VCaP (cell line): ENCODE measurements around the gene TASOR.
"Not testable (repeated sequence)": the region's sequence is repeated elsewhere in the genome, so short reads cannot be mapped to it uniquely, and the experiment has no call there.

Experiments
- H3K27ac ChIP-seq: fragments of 450-650 bp; 2 replicates; pipeline ENCODE4 v1.5.1; 2017
- TF ChIP-seq, protein P1 (sequence below): fragments of 450-650 bp; conservative IDR thresholded peaks from 2 replicates; pipeline ENCODE4 v1.5.1; 2017; ENCODE audit warnings: mild to moderate bottlenecking, moderate library complexity

The TASOR gene

DNA sequence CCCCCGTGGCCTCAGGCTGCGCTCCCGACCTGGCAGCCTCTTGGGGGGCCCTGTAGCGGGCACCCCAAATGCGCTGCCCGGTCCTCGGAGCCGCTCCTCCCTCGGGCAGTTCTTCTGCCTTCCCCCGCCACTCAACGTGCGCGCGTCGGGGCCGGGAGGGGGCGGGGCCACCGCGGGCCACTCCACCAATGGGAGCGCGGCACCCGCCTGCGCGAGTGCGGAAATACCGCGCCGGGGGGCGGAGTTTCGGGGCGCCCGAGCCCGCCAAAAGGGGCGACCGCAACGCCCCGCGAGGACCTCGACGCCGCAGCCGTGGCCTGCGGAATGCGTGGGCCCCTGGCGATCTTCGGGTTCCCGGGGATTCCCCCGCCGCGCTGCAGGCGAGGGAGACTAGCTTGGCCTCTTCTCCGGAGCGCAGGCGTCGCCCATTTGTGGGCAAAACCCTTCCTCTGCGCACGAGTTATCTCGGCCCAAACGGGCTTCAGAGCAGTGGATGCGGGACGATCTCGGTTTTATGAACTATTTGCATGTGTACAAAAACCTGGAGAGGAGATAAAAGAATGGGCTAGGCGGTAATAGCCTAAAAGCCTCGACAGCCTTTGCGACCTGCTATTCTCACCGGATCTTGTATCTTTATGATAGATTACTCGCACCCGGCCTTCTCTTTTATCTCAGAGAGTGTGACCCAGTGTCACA lies at the start of gene TASOR:
TASOR (minus strand) TSS at position 144 of the 696 bp plus-strand sequence. CDS start 259 bp downstream, outside the sequence.
- H3K27ac ChIP-seq, result peak within 1 kb of the TSS; percentile 99
- TF ChIP-seq, protein P1, sequence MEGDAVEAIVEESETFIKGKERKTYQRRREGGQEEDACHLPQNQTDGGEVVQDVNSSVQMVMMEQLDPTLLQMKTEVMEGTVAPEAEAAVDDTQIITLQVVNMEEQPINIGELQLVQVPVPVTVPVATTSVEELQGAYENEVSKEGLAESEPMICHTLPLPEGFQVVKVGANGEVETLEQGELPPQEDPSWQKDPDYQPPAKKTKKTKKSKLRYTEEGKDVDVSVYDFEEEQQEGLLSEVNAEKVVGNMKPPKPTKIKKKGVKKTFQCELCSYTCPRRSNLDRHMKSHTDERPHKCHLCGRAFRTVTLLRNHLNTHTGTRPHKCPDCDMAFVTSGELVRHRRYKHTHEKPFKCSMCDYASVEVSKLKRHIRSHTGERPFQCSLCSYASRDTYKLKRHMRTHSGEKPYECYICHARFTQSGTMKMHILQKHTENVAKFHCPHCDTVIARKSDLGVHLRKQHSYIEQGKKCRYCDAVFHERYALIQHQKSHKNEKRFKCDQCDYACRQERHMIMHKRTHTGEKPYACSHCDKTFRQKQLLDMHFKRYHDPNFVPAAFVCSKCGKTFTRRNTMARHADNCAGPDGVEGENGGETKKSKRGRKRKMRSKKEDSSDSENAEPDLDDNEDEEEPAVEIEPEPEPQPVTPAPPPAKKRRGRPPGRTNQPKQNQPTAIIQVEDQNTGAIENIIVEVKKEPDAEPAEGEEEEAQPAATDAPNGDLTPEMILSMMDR, result no peak

- TF ChIP-seq, protein P1, result no peak
- no peak overlapping the region for H3K27ac ChIP-seq
Measured at GRCh38 chr3:56732109-56732508, 49.0 kb upstream of the TASOR start.

DNA sequence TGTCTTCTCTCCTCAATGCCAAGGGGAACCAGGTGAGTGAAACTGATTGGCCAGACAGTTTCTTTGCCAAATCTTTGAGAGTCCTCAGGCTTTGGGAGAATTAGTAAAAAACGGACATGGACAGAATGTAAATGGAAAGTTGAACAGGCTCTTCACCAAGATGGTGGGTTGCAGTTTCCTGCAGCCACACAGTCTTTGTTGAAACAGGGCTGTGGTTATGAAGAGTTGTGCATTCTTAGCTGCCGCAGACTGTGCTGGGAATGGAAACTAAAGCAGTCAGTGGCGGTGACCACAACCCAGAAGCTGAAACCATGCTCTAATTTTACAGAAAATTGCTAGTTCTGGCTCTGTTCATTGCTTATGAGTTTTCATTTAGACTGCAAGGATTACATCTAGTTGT lies 42.1 kb upstream of the TASOR start:
- TF ChIP-seq, protein P1, result no peak
- H3K27ac ChIP-seq, result no peak overlapping the region

GRCh38 chr3:56724676-56725075 lies 41.6 kb upstream of the TASOR start:
- TF ChIP-seq, protein P1, result no peak
- no peak overlapping the region for H3K27ac ChIP-seq

- TF ChIP-seq, protein P1, result no peak
- H3K27ac ChIP-seq, result peak overlapping the region; percentile 78
Measured at GRCh38 chr3:56720849-56721248, 37.8 kb upstream of the TASOR start.

DNA sequence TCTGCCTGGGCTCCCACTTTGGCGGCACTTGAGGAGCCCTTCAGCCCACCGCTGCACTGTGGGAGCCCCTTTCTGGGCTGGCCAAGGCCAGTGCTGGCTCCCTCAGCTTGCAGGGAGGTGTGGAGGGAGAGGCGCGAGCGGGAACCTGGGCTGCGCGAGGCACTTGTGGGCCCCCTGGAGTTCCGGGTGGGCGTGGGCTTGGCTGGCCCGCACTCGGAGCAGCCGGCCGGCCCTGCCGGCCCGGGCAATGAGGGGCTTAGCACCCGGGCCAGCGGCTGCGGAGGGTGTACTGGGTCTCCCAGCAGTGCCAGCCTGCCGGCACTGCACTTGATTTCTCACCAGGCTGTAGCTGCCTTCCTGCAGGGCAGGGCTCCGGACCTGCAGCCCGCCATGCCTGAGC lies 35.7 kb upstream of the TASOR start:
- not testable (repeated sequence) for H3K27ac ChIP-seq

DNA sequence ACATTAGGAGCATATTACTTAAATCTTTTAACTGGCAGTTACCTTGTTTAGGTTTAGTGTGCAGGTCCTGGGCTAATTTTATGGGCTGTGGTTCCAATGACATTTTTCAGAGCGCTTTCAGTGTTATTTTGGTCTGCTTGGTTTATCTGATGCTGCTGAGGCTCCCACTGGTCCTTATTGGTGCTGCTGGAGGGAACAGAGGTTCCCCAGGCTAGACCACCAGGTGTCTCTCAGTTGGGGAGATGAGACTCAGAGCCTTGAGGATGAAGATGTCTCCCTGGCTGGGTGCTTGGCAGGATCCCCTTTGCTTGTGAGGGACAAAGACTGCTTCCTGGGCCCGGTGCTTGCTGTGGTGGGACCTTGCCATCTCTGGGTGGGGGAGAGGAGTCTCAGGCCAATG lies 28.3 kb upstream of the TASOR start:
- no peak overlapping the region for H3K27ac ChIP-seq
- TF ChIP-seq, protein P1, result no peak

- TF ChIP-seq, protein P1, result peak; percentile 71
- not testable (repeated sequence) for H3K27ac ChIP-seq
Measured at GRCh38 chr3:56707412-56707811, 24.3 kb upstream of the TASOR start.
